ENCODE results near the gene DUSP22. TPM values are rescaled to one million over a fixed set of nuclear protein-coding genes. Genes with fewer than 3 reads are reported as not detected.
A peak's percentile ranks its signal among the peaks of the same experiment; 100 is the strongest.

DUSP22 gene
- total and polyA plus RNA-seq, 9 of the 15 experiments (the other 6 are each of a cell fraction or from before 2014, with no cell fraction given): 9.3 to 19.4 (median 11.8) TPM

DNA sequence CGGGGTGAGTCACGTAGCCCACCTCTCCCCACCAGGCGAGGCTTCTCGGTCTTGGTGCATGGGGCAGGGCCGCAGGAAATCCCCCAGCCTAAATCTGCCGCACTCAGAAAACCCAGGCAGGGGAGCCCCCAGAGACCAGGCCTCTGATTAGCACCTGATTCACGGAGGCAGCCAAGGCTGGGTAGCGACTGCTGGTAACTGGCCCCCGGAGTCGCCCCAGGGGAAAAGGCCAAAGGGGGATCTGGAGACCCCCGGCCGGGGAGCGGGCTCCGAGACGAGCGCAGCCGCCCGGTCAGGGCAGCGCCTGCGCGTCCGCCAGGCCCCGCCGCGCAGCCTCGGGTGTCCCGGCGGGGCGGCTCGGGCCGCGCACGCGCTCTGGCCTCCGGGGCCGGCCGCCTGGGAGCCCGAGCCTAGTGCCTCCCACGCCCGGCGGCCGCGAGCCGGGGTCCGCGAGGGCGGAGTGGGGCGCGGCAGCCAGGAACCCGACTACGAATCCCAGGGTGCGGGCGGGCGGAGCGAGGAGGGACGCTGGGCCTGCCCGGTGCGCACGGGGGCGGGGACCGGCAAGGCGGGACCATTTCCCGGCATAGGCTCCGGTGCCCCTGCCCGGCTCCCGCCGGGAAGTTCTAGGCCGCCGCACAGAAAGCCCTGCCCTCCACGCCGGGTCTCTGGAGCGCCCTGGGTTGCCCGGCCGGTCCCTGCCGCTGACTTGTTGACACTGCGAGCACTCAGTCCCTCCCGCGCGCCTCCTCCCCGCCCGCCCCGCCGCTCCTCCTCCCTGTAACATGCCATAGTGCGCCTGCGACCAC lies at the start of gene DUSP22 (continued):
- TF ChIP-seq, protein P1, sequence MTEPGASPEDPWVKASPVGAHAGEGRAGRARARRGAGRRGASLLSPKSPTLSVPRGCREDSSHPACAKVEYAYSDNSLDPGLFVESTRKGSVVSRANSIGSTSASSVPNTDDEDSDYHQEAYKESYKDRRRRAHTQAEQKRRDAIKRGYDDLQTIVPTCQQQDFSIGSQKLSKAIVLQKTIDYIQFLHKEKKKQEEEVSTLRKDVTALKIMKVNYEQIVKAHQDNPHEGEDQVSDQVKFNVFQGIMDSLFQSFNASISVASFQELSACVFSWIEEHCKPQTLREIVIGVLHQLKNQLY (CRISPR knock-in tag; conservative IDR thresholded peaks at IDR 0.05): 0 out of 4 replicates have a peak, but pooled peaks of 1 of the 2 experiments have one; percentile 48
- TF ChIP-seq NRF1 (conservative IDR thresholded peaks at IDR 0.05 in 1 of 2, IDR thresholded peaks at IDR 0.05 in 1 of 2): peak; percentile 90 to 92
- no peak for TF ChIP-seq THRAP3 (IDR thresholded peaks at IDR 0.05; ENCODE audit: borderline replicate concordance)
- TF ChIP-seq MEIS2 (IDR thresholded peaks at IDR 0.05; ENCODE audit: partially characterized antibody): peak; percentile 72
- TF ChIP-seq, protein P2, sequence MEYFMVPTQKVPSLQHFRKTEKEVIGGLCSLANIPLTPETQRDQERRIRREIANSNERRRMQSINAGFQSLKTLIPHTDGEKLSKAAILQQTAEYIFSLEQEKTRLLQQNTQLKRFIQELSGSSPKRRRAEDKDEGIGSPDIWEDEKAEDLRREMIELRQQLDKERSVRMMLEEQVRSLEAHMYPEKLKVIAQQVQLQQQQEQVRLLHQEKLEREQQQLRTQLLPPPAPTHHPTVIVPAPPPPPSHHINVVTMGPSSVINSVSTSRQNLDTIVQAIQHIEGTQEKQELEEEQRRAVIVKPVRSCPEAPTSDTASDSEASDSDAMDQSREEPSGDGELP (CRISPR knock-in tag; IDR thresholded peaks at IDR 0.05; ENCODE audit: borderline replicate concordance): peak; percentile 8; the same call in 1 of the 2 replicates
- no peak; the same call in 1 of the 2 replicates for TF ChIP-seq ZNF695 (CRISPR knock-in tag; IDR thresholded peaks at IDR 0.05)
- TF ChIP-seq L3MBTL2 (IDR thresholded peaks at IDR 0.05): peak; percentile 79; the same call in 1 of the 2 replicates
- 0 out of 2 replicates have a peak, but pooled peaks have one; percentile 27 for TF ChIP-seq ZNF764 (CRISPR knock-in tag; IDR thresholded peaks at IDR 0.05; ENCODE audit: low read depth)
- TF ChIP-seq, protein P3, sequence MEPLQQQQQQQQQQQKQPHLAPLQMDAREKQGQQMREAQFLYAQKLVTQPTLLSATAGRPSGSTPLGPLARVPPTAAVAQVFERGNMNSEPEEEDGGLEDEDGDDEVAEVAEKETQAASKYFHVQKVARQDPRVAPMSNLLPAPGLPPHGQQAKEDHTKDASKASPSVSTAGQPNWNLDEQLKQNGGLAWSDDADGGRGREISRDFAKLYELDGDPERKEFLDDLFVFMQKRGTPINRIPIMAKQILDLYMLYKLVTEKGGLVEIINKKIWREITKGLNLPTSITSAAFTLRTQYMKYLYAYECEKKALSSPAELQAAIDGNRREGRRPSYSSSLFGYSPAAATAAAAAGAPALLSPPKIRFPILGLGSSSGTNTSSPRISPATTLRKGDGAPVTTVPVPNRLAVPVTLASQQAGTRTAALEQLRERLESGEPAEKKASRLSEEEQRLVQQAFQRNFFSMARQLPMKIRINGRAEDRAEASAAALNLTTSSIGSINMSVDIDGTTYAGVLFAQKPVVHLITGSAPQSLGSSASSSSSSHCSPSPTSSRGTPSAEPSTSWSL (CRISPR knock-in tag; IDR thresholded peaks at IDR 0.05; ENCODE audit: borderline replicate concordance): 0 out of 2 replicates have a peak, but pooled peaks have one; percentile 28
- TF ChIP-seq, protein P4, sequence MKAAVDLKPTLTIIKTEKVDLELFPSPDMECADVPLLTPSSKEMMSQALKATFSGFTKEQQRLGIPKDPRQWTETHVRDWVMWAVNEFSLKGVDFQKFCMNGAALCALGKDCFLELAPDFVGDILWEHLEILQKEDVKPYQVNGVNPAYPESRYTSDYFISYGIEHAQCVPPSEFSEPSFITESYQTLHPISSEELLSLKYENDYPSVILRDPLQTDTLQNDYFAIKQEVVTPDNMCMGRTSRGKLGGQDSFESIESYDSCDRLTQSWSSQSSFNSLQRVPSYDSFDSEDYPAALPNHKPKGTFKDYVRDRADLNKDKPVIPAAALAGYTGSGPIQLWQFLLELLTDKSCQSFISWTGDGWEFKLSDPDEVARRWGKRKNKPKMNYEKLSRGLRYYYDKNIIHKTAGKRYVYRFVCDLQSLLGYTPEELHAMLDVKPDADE (conservative IDR thresholded peaks at IDR 0.05; ENCODE audit: control insufficient read depth, low read depth, low read length): peak; percentile 35; the same call in 1 of the 2 replicates
- TF ChIP-seq NR4A1 (CRISPR knock-in tag; IDR thresholded peaks at IDR 0.05): peak; percentile 75; the same call in 1 of the 2 replicates
- TF ChIP-seq NR4A1 (tag; IDR thresholded peaks at IDR 0.05): no peak
- peak; percentile 67 to 77 for TF ChIP-seq FOXK2 (conservative IDR thresholded peaks at IDR 0.05 in 1 of 2, IDR thresholded peaks at IDR 0.05 in 1 of 2; ENCODE audit: low read depth in 2 of 2)
- 0 out of 2 replicates have a peak, but pooled peaks have one; percentile 9 for TF ChIP-seq ZNF830 (CRISPR knock-in tag; IDR thresholded peaks at IDR 0.05)
- TF ChIP-seq HNRNPL (IDR thresholded peaks at IDR 0.05; ENCODE audit: low read depth, low read length): peak; percentile 43; the same call in 1 of the 2 replicates
- TF ChIP-seq YY1 (IDR thresholded peaks at IDR 0.05; ENCODE audit: borderline replicate concordance in 1 of 3, control insufficient read depth in 1 of 3, extremely low read depth in 1 of 3, insufficient read depth in 3 of 3, insufficient read length in 1 of 3, insufficient replicate concordance in 2 of 3, low read depth in 1 of 3, low read length in 2 of 3): peak in 1 of 3 experiments; percentile 21
- TF ChIP-seq GATA2 (CRISPR knock-in tag; IDR thresholded peaks at IDR 0.05): no peak
- TF ChIP-seq ERF (CRISPR knock-in tag; IDR thresholded peaks at IDR 0.05): 0 out of 2 replicates have a peak, but pooled peaks have one; percentile 58
- peak; percentile 75 for TF ChIP-seq EGR1 (conservative IDR thresholded peaks at IDR 0.05)
- no peak for TF ChIP-seq ZC3H8 (IDR thresholded peaks at IDR 0.05)
